CD14-positive monocyte (primary cell): ENCODE results near the gene SPATA33. TPM values are rescaled to one million over a fixed set of nuclear protein-coding genes. Genes with fewer than 3 reads are reported as not detected.

Experiments used
- DNase-seq, 3 donors: peaks; one replicate each; pipeline ENCODE4 v3.0.0-alpha.2; 2011 to 2022
- H2AFZ ChIP-seq: 2 replicates; pipeline ENCODE4 v1.6.0; 2012; ENCODE audit warnings: mild to moderate bottlenecking, low read depth, low read length, inconsistent platforms; ENCODE audit not compliant: insufficient read depth, poor library complexity, severe bottlenecking
- H3K27ac ChIP-seq, 2 donors: 1 replicate in 1 of 2; 2 replicates in 1 of 2; pipeline ENCODE4 v1.5.1; 2012 to 2013; ENCODE audit warnings: low read length in 2 of 2, control low read depth in 1 of 2, inconsistent platforms in 1 of 2, low read depth in 1 of 2, mild to moderate bottlenecking in 1 of 2
- H3K27me3 ChIP-seq, 2 donors: one replicate each; pipeline versions ENCODE4 v1.6.0 to v1.6.1; 2011 to 2013; ENCODE audit warnings: low read length in 2 of 2; ENCODE audit not compliant: control insufficient read depth in 2 of 2, insufficient read depth in 2 of 2
- H3K36me3 ChIP-seq, 2 donors: replicated peaks in 1 of 2; 1 replicate in 1 of 2; 2 replicates in 1 of 2; pipeline versions ENCODE4 v1.5.1 to v1.6.1; 2012 to 2013; ENCODE audit warnings: low read length in 2 of 2, control low read depth in 1 of 2, inconsistent platforms in 1 of 2, mild to moderate bottlenecking in 1 of 2; ENCODE audit not compliant: insufficient read depth in 2 of 2, control insufficient read depth in 1 of 2
- H3K4me1 ChIP-seq, 2 donors: 1 replicate in 1 of 2; 2 replicates in 1 of 2; pipeline versions ENCODE4 v1.5.1 to v1.6.1; 2012 to 2013; ENCODE audit warnings: low read length in 2 of 2, control low read depth in 1 of 2, inconsistent platforms in 1 of 2, mild to moderate bottlenecking in 1 of 2, moderate library complexity in 1 of 2; ENCODE audit not compliant: insufficient read depth in 2 of 2, control insufficient read depth in 1 of 2
- H3K4me2 ChIP-seq: replicated peaks from 2 replicates; pipeline ENCODE3; 2012; ENCODE audit warnings: low read length, moderate library complexity, mild to moderate bottlenecking; ENCODE audit not compliant: poor library complexity, severe bottlenecking; ENCODE audit errors: extremely low read depth
- H3K4me3 ChIP-seq, 3 experiments: fragments of 200-600 bp in 1 of 3; sonication (generic) in 1 of 3; replicated peaks in 1 of 3; 1 replicate in 2 of 3; 2 replicates in 1 of 3; pipeline ENCODE4 v1.5.1; 2011 to 2013; ENCODE audit warnings: low read length in 3 of 3, mild to moderate bottlenecking in 3 of 3, control low read depth in 2 of 3, low read depth in 2 of 3, inconsistent platforms in 1 of 3, moderate library complexity in 1 of 3
- H3K79me2 ChIP-seq: 2 replicates; pipeline ENCODE4 v1.6.0; 2012; ENCODE audit warnings: mild to moderate bottlenecking, control low read depth, inconsistent platforms, low read length, moderate library complexity; ENCODE audit not compliant: insufficient read depth
- H3K9ac ChIP-seq: 2 replicates; pipeline ENCODE4 v1.6.0; 2017; ENCODE audit warnings: low read length, mild to moderate bottlenecking; ENCODE audit not compliant: insufficient read depth, poor library complexity, severe bottlenecking
- H3K9me3 ChIP-seq, 2 donors: replicated peaks in 1 of 2; 1 replicate in 1 of 2; 2 replicates in 1 of 2; pipeline versions ENCODE4 v1.5.1 to v1.6.1; 2012 to 2013; ENCODE audit warnings: low read length in 2 of 2, control low read depth in 1 of 2; ENCODE audit not compliant: control insufficient read depth in 1 of 2, insufficient read depth in 1 of 2
- H4K20me1 ChIP-seq: 2 replicates; pipeline ENCODE4 v1.6.0; 2012; ENCODE audit warnings: mild to moderate bottlenecking, low read length, control low read depth, moderate library complexity; ENCODE audit not compliant: insufficient read depth
- H3K27ac Mint-ChIP-seq, 7 donors: one replicate each; pipeline ENCODE4 v1.8.0; 2020; ENCODE audit warnings: mild to moderate bottlenecking in 7 of 7, mixed read lengths in 7 of 7, moderate library complexity in 6 of 7, inconsistent platforms in 2 of 7
- H3K27me3 Mint-ChIP-seq, 3 donors: one replicate each; pipeline ENCODE4 v1.8.0; 2021 to 2022; ENCODE audit warnings: low read depth in 3 of 3, mild to moderate bottlenecking in 3 of 3, mixed read lengths in 3 of 3, moderate library complexity in 3 of 3, inconsistent platforms in 1 of 3
- H3K36me3 Mint-ChIP-seq, 2 donors: one replicate each; pipeline ENCODE4 v1.8.0; 2020; ENCODE audit warnings: mixed read lengths in 2 of 2, inconsistent platforms in 1 of 2, mild to moderate bottlenecking in 1 of 2
- H3K4me1 Mint-ChIP-seq: one replicate; pipeline ENCODE4 v1.8.0; 2020; ENCODE audit warnings: mild to moderate bottlenecking, mixed read lengths
- H3K4me3 Mint-ChIP-seq, 2 donors: one replicate each; pipeline ENCODE4 v1.8.0; 2020; ENCODE audit warnings: mild to moderate bottlenecking in 2 of 2, mixed read lengths in 2 of 2, moderate library complexity in 1 of 2
- H3K9me3 Mint-ChIP-seq, 7 donors: one replicate each; pipeline ENCODE4 v1.8.0; 2020 to 2022; ENCODE audit warnings: mixed read lengths in 7 of 7, mild to moderate bottlenecking in 6 of 7, moderate library complexity in 6 of 7, inconsistent platforms in 2 of 7
- CTCF ChIP-seq: fragments of 200-600 bp; IDR thresholded peaks from one replicate; pipeline ENCODE4 v1.8.0; 2022; ENCODE audit warnings: antibody characterized with exemption, mild to moderate bottlenecking
- WGBS: methylation state at CpG from one replicate; pipeline ENCODE4 v1.1.5; 2013; ENCODE audit warnings: missing lambda C conversion rate; ENCODE audit not compliant: insufficient coverage; 5-methylcytosine and 5-hydroxymethylcytosine counted together
- intact Hi-C, 2 donors: fragments of 100-400 bp; cut with micrococcal nuclease; formaldehyde crosslinking; loops; one replicate each; pipeline versions ENCODE4 v1.15.0 to v1.15.1; 2023
- polyA plus RNA-seq, 3 donors: library from polyadenylated mRNA; depleted of rRNA in 1 of 3; unstranded in 2 of 3; stranded (reverse) in 1 of 3; fragments of 300-500 nt in 2 of 3; fragments of >200 nt in 1 of 3; fragmentation: Illumina TruSeq in 2 of 3; gene quantifications; 1 replicate in 2 of 3; 2 replicates in 1 of 3; pipeline ENCODE4 v1.2.3, GENCODE V29; 2012 to 2021

The SPATA33 gene
- polyA plus RNA-seq, 3 donors, result 1.4 to 3.5 (median 1.8) TPM

GRCh38 chr16:89658221-89658879, 714 bp downstream of the SPATA33 start:
- Mint-ChIP-seq H3K27ac (peak overlapping the region in 4 of 7 donors; percentile 15 to 83 (median 48)), H3K27me3 (peaks cover 0 to 1% (median 0%) of the 10 kb centered on the region in 3 donors), H3K4me1 (peaks cover 29% of the 10 kb centered on the region), H3K9me3 (no peaks in the 10 kb centered on the region), H3K36me3 (peaks cover 25 to 50% of the 10 kb centered on the region in 2 donors), H3K4me3 (peak overlapping the region; percentile 86 to 93)
- no peak for DNase-seq
- Histone ChIP-seq H3K4me1 (peaks cover 16 to 21% of the 10 kb centered on the region in 2 donors), H2AFZ (peak overlapping the region; percentile 97), H4K20me1 (peaks cover 31% of the 10 kb centered on the region), H3K36me3 (peaks cover 8 to 42% of the 10 kb centered on the region in 2 donors), H3K9me3 (no peaks in the 10 kb centered on the region), H3K27ac (peak overlapping the region in 1 of 2 donors; percentile 89), H3K27me3 (no peaks in the 10 kb centered on the region), H3K4me3 (peak overlapping the region; percentile 89 to 98 (median 96)), H3K9ac (peak overlapping the region; percentile 97), H3K4me2 (peak overlapping the region; percentile 99), H3K79me2 (peaks cover 57% of the 10 kb centered on the region)
- intact Hi-C loops, result no loop called here
- WGBS, result 22% methylated on average over 23 of the region's 27 CpGs
- no peak for TF ChIP-seq CTCF

GRCh38 chr16:89660146-89660545, 2.5 kb downstream of the SPATA33 start:
- no peak overlapping the region for H3K4me2 ChIP-seq
- H3K79me2 ChIP-seq, result peaks cover 39% of the 10 kb centered on the region
- Mint-ChIP-seq H3K27ac (no peak overlapping the region), H3K9me3 (no peaks in the 10 kb centered on the region), H3K4me1 (peaks cover 27% of the 10 kb centered on the region), H3K4me3 (no peak overlapping the region), H3K36me3 (peaks cover 25 to 54% of the 10 kb centered on the region in 2 donors), H3K27me3 (peaks cover 0 to 1% (median 0%) of the 10 kb centered on the region in 3 donors)
- peaks cover 2 to 40% of the 10 kb centered on the region in 2 donors for H3K36me3 ChIP-seq
- H3K4me3 ChIP-seq, result no peak overlapping the region
- H2AFZ ChIP-seq, result no peak overlapping the region
- H4K20me1 ChIP-seq, result peaks cover 15% of the 10 kb centered on the region
- intact Hi-C loops, result no loop called here
- H3K9ac ChIP-seq, result no peak overlapping the region
- TF ChIP-seq CTCF, result no peak
- no peak overlapping the region for H3K27ac ChIP-seq
- WGBS, result 95% methylated on average over 5 of the region's 7 CpGs
- H3K4me1 ChIP-seq, result peaks cover 16 to 21% of the 10 kb centered on the region in 2 donors
- H3K27me3 ChIP-seq, result no peaks in the 10 kb centered on the region
- DNase-seq, result no peak
- H3K9me3 ChIP-seq, result no peaks in the 10 kb centered on the region
